ENCODE data around the gene SLC8B1. TPM values are rescaled to one million over a fixed set of nuclear protein-coding genes. Genes with fewer than 3 reads are reported as not detected.

The SLC8B1 gene
- 29.0 and 39.1 TPM in 2 replicates for total RNA-seq (2021)
- percentile 55 among the genes with signal in this experiment for Bru-seq, nascent RNA
- BruChase-seq, experiment 1, labeled RNA remaining after a 2-hour chase = percentile 56 among the genes with signal in this experiment
- percentile 62 among the genes with signal in this experiment for BruChase-seq, experiment 2, labeled RNA remaining after a 6-hour chase
- long read RNA-seq, partial matches to known transcripts = 23 of 31 reads
- long read RNA-seq, other reads (novel, unspliced or antisense) = 6 of 31 reads

DNA sequence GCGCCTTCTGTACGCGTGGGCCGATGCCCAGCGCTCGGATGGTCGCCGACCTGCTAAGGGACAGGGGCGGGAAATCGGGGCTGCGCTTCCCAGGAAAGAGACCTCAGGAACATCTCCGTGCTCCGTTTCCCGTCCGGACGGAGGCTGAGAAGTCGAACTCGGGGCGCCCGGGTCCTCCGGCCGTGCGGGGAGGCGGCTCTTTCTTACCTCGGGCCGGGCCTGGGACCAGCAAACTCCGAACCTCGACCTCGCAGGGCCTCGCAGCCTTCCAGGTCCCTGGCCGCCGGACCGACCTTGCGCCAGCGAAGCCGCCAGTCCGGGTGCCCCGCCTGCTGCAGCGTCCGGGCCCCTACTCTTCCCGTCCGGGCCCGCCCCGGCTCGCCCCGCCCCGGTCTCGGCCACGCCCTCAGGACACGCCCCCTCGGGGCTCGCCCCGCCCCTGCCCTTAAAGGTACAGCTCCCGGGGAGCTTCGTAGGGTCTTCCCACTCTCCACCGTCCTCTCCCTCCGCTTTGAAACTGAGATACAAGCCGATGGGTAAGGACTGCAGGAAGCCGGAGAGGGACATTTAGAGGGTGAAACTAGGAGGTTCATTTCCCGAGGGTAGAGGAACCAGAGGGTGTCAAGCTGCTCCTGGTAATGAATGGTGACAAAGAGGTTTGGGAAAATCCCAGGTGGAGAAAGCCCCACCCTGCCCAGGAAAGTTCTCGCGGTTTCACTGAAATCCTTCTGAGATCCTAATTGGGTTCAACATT is at the start of gene SLC8B1:
Gene SLC8B1, minus strand, starts transcription at position 324 of the 754 bp plus-strand sequence. CDS start 2,231 bp downstream, outside the sequence.
- H3K36me3 ChIP-seq (ENCODE audit: low read depth) = no peaks in the 10 kb centered on the region; the same call in 1 of the 2 replicates
- peak within 1 kb of the TSS; percentile 79 for H3K4me3 ChIP-seq
- no TSS peak for BruUV-seq (replicated peaks)
- POLR2A ChIA-PET (ENCODE audit: unreplicated experiment) = interaction anchor here (0.5 to 0.7 kb wide), 4 partner anchors 111 to 217 kb away, joined by 3 to 18 read pairs (median 5); partner anchors contain the start of gene TPCN1
- H4K20me1 ChIP-seq (ENCODE audit: insufficient read depth) = no peaks in the 10 kb centered on the region
- H3K9me3 ChIP-seq (ENCODE audit: insufficient read depth, low read depth) = no peaks in the 10 kb centered on the region
- CTCF ChIA-PET = interaction anchor here (0.6 kb wide), 1 partner anchor 138 kb away, joined by 5 read pairs; no protein-coding TSS in a partner anchor
- TF ChIP-seq, protein P1, sequence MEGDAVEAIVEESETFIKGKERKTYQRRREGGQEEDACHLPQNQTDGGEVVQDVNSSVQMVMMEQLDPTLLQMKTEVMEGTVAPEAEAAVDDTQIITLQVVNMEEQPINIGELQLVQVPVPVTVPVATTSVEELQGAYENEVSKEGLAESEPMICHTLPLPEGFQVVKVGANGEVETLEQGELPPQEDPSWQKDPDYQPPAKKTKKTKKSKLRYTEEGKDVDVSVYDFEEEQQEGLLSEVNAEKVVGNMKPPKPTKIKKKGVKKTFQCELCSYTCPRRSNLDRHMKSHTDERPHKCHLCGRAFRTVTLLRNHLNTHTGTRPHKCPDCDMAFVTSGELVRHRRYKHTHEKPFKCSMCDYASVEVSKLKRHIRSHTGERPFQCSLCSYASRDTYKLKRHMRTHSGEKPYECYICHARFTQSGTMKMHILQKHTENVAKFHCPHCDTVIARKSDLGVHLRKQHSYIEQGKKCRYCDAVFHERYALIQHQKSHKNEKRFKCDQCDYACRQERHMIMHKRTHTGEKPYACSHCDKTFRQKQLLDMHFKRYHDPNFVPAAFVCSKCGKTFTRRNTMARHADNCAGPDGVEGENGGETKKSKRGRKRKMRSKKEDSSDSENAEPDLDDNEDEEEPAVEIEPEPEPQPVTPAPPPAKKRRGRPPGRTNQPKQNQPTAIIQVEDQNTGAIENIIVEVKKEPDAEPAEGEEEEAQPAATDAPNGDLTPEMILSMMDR (conservative IDR thresholded peaks at IDR 0.05) = no peak
- TF ChIP-seq EZH2 (IDR thresholded peaks at IDR 0.05; ENCODE audit: low read depth) = no peak
- H2AFZ ChIP-seq = peak within 1 kb of the TSS; percentile 74
- intact Hi-C loops (cut with micrococcal nuclease; ENCODE audit: unreplicated experiment) = loop anchor here (2.0 to 5.0 kb wide), 2 partner anchors 24 to 87 kb away; partner anchors contain the start of genes PLBD2 and SDSL
- H3K27me3 ChIP-seq (ENCODE audit: insufficient read depth, low read depth) = no peaks in the 10 kb centered on the region
- H3K79me2 ChIP-seq (ENCODE audit: low read depth) = peaks cover 7% of the 10 kb centered on the region; the same call in 1 of the 2 replicates
- H3K9me2 ChIP-seq (ENCODE audit: insufficient read depth) = no peaks in the 10 kb centered on the region
- no peaks in the 10 kb centered on the region; the same call in 1 of the 2 replicates for H3K4me1 ChIP-seq (replicated peaks; ENCODE audit: insufficient read depth)
- H3K27ac ChIP-seq = peak within 1 kb of the TSS; percentile 30; the same call in 1 of the 2 replicates
- peak; percentile 61 to 85 for DNase-seq
- peaks cover 13% of the 10 kb centered on the region; the same call in 1 of the 2 replicates for H3F3A ChIP-seq (ENCODE audit: insufficient read depth, low read depth)
- peak within 1 kb of the TSS; percentile 98 for H3K4me2 ChIP-seq

DNA sequence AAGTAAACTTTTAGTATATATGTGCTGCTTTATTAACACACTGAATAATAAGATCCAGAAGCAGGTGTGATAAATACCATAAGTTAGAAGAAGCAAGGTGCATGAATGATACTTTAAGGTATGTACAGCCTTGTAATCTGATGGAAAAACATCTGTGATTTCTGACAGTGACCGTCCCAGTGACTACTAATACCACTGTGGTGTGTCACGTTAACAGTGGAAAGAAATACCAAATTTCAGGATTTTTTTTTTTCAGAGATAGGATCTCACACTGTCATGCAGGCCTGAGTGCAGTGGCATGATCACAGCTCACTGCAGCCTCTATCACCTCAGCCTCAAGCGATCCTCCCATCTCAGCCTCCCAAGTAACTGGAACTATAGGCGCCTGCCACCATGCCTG is 47.3 kb upstream of the SLC8B1 start:
- no TSS peak for BruUV-seq (replicated peaks)

DNA sequence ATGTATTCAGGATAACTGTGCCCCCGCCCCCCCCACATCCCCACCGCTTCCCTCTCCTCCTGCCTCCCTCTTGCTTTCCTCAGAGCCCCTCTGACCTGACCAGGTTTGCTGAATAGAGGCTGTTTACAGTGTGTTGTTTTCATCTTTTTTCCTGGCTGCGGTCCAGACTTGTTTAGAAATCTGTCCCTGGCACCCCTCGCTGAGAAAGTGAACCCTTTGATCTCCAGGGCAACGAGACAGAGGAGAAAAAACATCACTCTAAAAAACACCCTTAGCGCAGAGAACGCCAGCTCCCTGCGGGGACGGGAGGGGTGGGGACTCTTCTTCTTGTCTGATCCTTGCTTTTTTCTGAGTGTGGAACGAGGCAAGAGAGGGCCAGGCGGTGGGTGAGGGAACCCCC is 46.3 kb upstream of the SLC8B1 start:
- intact Hi-C loops (cut with micrococcal nuclease; ENCODE audit: unreplicated experiment) = no loop called here
- H3K4me3 ChIP-seq = no peak overlapping the region
- no peaks in the 10 kb centered on the region for H4K20me1 ChIP-seq (ENCODE audit: insufficient read depth)
- no peak overlapping the region for H2AFZ ChIP-seq
- ChIA-PET CTCF (no interaction called here), POLR2A (ENCODE audit: unreplicated experiment) (no interaction called here)
- no peaks in the 10 kb centered on the region for H3K27me3 ChIP-seq (ENCODE audit: insufficient read depth, low read depth)
- no peaks in the 10 kb centered on the region for H3K9me3 ChIP-seq (ENCODE audit: insufficient read depth, low read depth)
- TF ChIP-seq, protein P1 (conservative IDR thresholded peaks at IDR 0.05) = no peak
- TF ChIP-seq EZH2 (IDR thresholded peaks at IDR 0.05; ENCODE audit: low read depth) = no peak
- no peaks in the 10 kb centered on the region for H3K36me3 ChIP-seq (ENCODE audit: low read depth)
- no peak for DNase-seq
- BruUV-seq (replicated peaks) = no TSS peak
- H3K27ac ChIP-seq = no peak overlapping the region
- H3K4me2 ChIP-seq = no peak overlapping the region
- no peaks in the 10 kb centered on the region for H3K9me2 ChIP-seq (ENCODE audit: insufficient read depth)
- H3K4me1 ChIP-seq (replicated peaks; ENCODE audit: insufficient read depth) = no peaks in the 10 kb centered on the region
- no peaks in the 10 kb centered on the region for H3F3A ChIP-seq (ENCODE audit: insufficient read depth, low read depth)
- H3K79me2 ChIP-seq (ENCODE audit: low read depth) = no peaks in the 10 kb centered on the region

More for the DNA sequence above, 47.3 kb upstream of the SLC8B1 start:
- no peaks in the 10 kb centered on the region for H3K4me1 ChIP-seq (replicated peaks; ENCODE audit: insufficient read depth)
- no peak overlapping the region for H2AFZ ChIP-seq
- no peaks in the 10 kb centered on the region for H3K79me2 ChIP-seq (ENCODE audit: low read depth)
- CTCF ChIA-PET = no interaction called here
- POLR2A ChIA-PET (ENCODE audit: unreplicated experiment) = no interaction called here
- H3K4me2 ChIP-seq = no peak overlapping the region
- no peaks in the 10 kb centered on the region for H3F3A ChIP-seq (ENCODE audit: insufficient read depth, low read depth)
- H4K20me1 ChIP-seq (ENCODE audit: insufficient read depth) = no peaks in the 10 kb centered on the region
- intact Hi-C loops (cut with micrococcal nuclease; ENCODE audit: unreplicated experiment) = no loop called here
- TF ChIP-seq, protein P1 (conservative IDR thresholded peaks at IDR 0.05) = no peak
- TF ChIP-seq EZH2 (IDR thresholded peaks at IDR 0.05; ENCODE audit: low read depth) = no peak
- H3K9me2 ChIP-seq (ENCODE audit: insufficient read depth) = no peaks in the 10 kb centered on the region
- no peaks in the 10 kb centered on the region for H3K9me3 ChIP-seq (ENCODE audit: insufficient read depth, low read depth)
- H3K27me3 ChIP-seq (ENCODE audit: insufficient read depth, low read depth) = no peaks in the 10 kb centered on the region
- H3K27ac ChIP-seq = no peak overlapping the region
- no peaks in the 10 kb centered on the region for H3K36me3 ChIP-seq (ENCODE audit: low read depth)
- DNase-seq = no peak
- H3K4me3 ChIP-seq = no peak overlapping the region
